Lower leg skin (tissue), 3 donors: ENCODE results near the gene ASXL1.
"Not testable (repeated sequence)": the region's sequence is repeated elsewhere in the genome, so short reads cannot be mapped to it uniquely, and the experiment has no call there.

ENCODE experiments used
- POLR2A ChIP-seq, 2 donors: fragments of 450-650 bp; IDR thresholded peaks; one replicate each; pipeline ENCODE4 v1.6.1; 2016 to 2017; ENCODE audit warnings: antibody characterized with exemption in 2 of 2, mild to moderate bottlenecking in 1 of 2, moderate library complexity in 1 of 2
- TF ChIP-seq, protein P1 (sequence below), 3 donors: fragments of 450-650 bp; IDR thresholded peaks; one replicate each; pipeline ENCODE4 v1.5.1; 2016; ENCODE audit warnings: antibody characterized with exemption in 3 of 3, mild to moderate bottlenecking in 3 of 3, moderate library complexity in 2 of 3

DNA sequence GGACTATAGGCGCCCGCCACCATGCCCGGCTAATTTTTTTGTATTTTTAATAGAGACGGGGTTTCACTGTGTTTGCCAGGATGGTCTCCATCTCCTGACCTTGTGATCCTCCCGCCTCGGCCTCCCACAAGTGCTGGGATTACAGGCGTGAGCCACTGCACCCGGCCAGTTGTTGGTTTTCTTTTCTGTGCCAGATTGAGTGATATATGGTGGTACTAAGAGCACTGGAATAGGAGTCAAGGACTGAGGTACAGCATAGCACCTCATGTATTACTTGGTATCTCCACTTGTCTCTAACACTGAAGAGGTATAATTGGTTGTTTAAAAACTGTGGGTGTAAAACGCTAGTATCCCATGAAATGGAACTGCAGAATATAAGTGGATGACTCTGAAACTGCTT is 25.3 kb downstream of the ASXL1 start:
- TF ChIP-seq, protein P1, sequence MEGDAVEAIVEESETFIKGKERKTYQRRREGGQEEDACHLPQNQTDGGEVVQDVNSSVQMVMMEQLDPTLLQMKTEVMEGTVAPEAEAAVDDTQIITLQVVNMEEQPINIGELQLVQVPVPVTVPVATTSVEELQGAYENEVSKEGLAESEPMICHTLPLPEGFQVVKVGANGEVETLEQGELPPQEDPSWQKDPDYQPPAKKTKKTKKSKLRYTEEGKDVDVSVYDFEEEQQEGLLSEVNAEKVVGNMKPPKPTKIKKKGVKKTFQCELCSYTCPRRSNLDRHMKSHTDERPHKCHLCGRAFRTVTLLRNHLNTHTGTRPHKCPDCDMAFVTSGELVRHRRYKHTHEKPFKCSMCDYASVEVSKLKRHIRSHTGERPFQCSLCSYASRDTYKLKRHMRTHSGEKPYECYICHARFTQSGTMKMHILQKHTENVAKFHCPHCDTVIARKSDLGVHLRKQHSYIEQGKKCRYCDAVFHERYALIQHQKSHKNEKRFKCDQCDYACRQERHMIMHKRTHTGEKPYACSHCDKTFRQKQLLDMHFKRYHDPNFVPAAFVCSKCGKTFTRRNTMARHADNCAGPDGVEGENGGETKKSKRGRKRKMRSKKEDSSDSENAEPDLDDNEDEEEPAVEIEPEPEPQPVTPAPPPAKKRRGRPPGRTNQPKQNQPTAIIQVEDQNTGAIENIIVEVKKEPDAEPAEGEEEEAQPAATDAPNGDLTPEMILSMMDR (IDR thresholded peaks at IDR 0.05) = not testable (repeated sequence)
- TF ChIP-seq POLR2A (IDR thresholded peaks at IDR 0.05) = not testable (repeated sequence)
